Trophoblast cell (in vitro differentiated cells and primary cell): ENCODE data around the gene PTPRCAP.

Experiments
- DNase-seq, 2 donors: peaks; one replicate each; pipeline ENCODE4 v3.0.0-alpha.2; 2016
- H2AFZ ChIP-seq: 2 replicates; pipeline ENCODE4 v1.6.1; 2013; ENCODE audit warnings: low read length, moderate library complexity, mild to moderate bottlenecking; ENCODE audit not compliant: insufficient read depth, poor library complexity
- H2AK5ac ChIP-seq: 2 replicates; pipeline ENCODE4 v1.6.1; 2013; ENCODE audit warnings: mild to moderate bottlenecking, low read length
- H2BK120ac ChIP-seq: 2 replicates; pipeline ENCODE4 v1.6.1; 2013; ENCODE audit warnings: low read length, mild to moderate bottlenecking, moderate library complexity; ENCODE audit not compliant: insufficient read depth, poor library complexity
- H2BK12ac ChIP-seq: 2 replicates; pipeline ENCODE4 v1.6.1; 2013; ENCODE audit warnings: mild to moderate bottlenecking, low read length, moderate library complexity
- H2BK5ac ChIP-seq: 2 replicates; pipeline ENCODE4 v1.6.1; 2013; ENCODE audit warnings: low read length, low read depth, moderate library complexity, mild to moderate bottlenecking; ENCODE audit not compliant: poor library complexity
- H3K14ac ChIP-seq: 2 replicates; pipeline ENCODE4 v1.6.1; 2013; ENCODE audit warnings: mild to moderate bottlenecking, low read length
- H3K18ac ChIP-seq: 2 replicates; pipeline ENCODE4 v1.6.1; 2013; ENCODE audit warnings: mild to moderate bottlenecking, low read length
- H3K23ac ChIP-seq: 2 replicates; pipeline ENCODE4 v1.6.1; 2013; ENCODE audit warnings: low read length
- H3K27ac ChIP-seq: 2 replicates; pipeline ENCODE4 v1.5.1; 2013; ENCODE audit warnings: low read depth, mild to moderate bottlenecking, inconsistent platforms, low read length, moderate library complexity
- H3K27me3 ChIP-seq: 2 replicates; pipeline ENCODE4 v1.6.1; 2013; ENCODE audit warnings: inconsistent platforms, mild to moderate bottlenecking, low read length, moderate library complexity; ENCODE audit not compliant: insufficient read depth
- H3K36me3 ChIP-seq, 2 experiments: 1 replicate in 1 of 2; 2 replicates in 1 of 2; pipeline ENCODE4 v1.6.1; 2013; ENCODE audit warnings: low read length in 2 of 2, mild to moderate bottlenecking in 2 of 2, moderate library complexity in 1 of 2; ENCODE audit not compliant: insufficient read depth in 2 of 2, control insufficient read depth in 1 of 2
- H3K4ac ChIP-seq: 2 replicates; pipeline ENCODE4 v1.6.1; 2013; ENCODE audit warnings: low read depth, mild to moderate bottlenecking, low read length, moderate library complexity
- H3K4me1 ChIP-seq, 2 experiments: 1 replicate in 1 of 2; 2 replicates in 1 of 2; pipeline ENCODE4 v1.6.1; 2013; ENCODE audit warnings: low read length in 2 of 2, mild to moderate bottlenecking in 2 of 2, moderate library complexity in 1 of 2; ENCODE audit not compliant: insufficient read depth in 2 of 2, control insufficient read depth in 1 of 2
- H3K4me2 ChIP-seq: 2 replicates; pipeline ENCODE4 v1.6.1; 2013; ENCODE audit warnings: inconsistent platforms, mild to moderate bottlenecking, low read length, moderate library complexity
- H3K4me3 ChIP-seq: 2 replicates; pipeline ENCODE4 v1.5.1; 2013; ENCODE audit warnings: mild to moderate bottlenecking, low read depth, low read length, inconsistent platforms
- H3K79me1 ChIP-seq: one replicate; pipeline ENCODE4 v1.6.1; 2013; ENCODE audit warnings: low read length
- H3K79me2 ChIP-seq: 2 replicates; pipeline ENCODE4 v1.6.1; 2013; ENCODE audit warnings: low read length, mild to moderate bottlenecking; ENCODE audit not compliant: control insufficient read depth, insufficient read depth, poor library complexity
- H3K9ac ChIP-seq: 2 replicates; pipeline ENCODE4 v1.6.1; 2013; ENCODE audit warnings: mild to moderate bottlenecking, low read length
- H3K9me3 ChIP-seq: 2 replicates; pipeline ENCODE4 v1.6.1; 2013; ENCODE audit warnings: low read depth, mild to moderate bottlenecking, control low read depth, inconsistent platforms, low read length; ENCODE audit not compliant: insufficient read depth
- H4K12ac ChIP-seq: 2 replicates; pipeline ENCODE4 v1.6.1; 2013; ENCODE audit warnings: low read depth, mild to moderate bottlenecking, low read length, moderate library complexity
- H4K8ac ChIP-seq: 2 replicates; pipeline ENCODE4 v1.6.1; 2013; ENCODE audit warnings: low read depth, mild to moderate bottlenecking, low read length, moderate library complexity
- H4K91ac ChIP-seq: one replicate; pipeline ENCODE4 v1.6.1; 2013; ENCODE audit warnings: low read depth, mild to moderate bottlenecking, low read length, moderate library complexity
- WGBS: extraction: QIAGEN DNeasy Blood & Tissue Kit; methylation state at CpG from one replicate; pipeline ENCODE4 v1.1.7; 2013; ENCODE audit warnings: missing lambda C conversion rate; ENCODE audit not compliant: insufficient read length, insufficient coverage; ENCODE audit errors: extremely low coverage; 5-methylcytosine and 5-hydroxymethylcytosine counted together

The PTPRCAP gene

DNA sequence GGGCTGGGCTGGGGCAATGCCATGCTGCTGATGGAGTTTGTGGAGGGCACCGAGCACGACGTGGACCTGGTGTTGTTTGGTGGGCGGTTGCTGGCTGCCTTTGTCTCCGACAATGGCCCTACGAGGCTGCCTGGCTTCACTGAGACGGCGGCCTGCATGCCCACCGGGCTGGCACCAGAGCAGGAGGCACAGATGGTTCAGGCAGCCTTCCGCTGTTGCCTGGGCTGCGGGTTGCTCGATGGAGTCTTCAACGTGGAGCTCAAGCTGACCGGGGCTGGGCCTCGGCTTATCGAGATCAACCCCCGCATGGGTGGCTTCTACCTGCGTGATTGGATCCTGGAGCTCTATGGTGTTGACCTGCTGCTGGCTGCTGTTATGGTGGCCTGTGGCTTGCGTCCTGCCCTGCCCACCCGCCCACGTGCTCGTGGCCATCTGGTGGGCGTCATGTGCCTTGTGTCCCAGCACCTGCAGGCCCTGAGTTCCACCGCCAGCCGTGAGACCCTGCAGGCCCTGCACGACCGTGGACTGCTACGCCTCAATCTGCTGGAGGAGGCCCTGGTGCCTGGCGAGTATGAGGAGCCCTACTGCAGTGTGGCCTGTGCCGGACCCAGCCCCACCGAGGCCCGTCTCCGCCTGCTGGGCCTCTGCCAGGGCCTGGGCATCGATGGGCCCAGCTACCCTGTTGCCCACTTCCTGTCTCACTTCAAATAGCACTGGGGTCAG lies 13.4 kb downstream of the PTPRCAP start:
- Histone ChIP-seq H3K4me3 (no peak overlapping the region), H2AFZ (no peak overlapping the region), H4K91ac (no peak overlapping the region), H3K14ac (no peak overlapping the region), H4K8ac (no peak overlapping the region), H3K9me3 (peaks cover 2% of the 10 kb centered on the region), H3K27ac (no peak overlapping the region), H2BK120ac (no peak overlapping the region), H3K4me1 (peaks cover 12 to 16% of the 10 kb centered on the region in 2 experiments), H2BK12ac (no peak overlapping the region), H3K36me3 (no peaks in the 10 kb centered on the region), H3K4me2 (no peak overlapping the region), H4K12ac (no peak overlapping the region), H3K27me3 (no peaks in the 10 kb centered on the region), H3K18ac (no peak overlapping the region), H3K4ac (no peak overlapping the region), H3K9ac (no peak overlapping the region), H3K79me1 (peaks cover 10% of the 10 kb centered on the region), H3K79me2 (peaks cover 7% of the 10 kb centered on the region), H3K23ac (no peak overlapping the region), H2AK5ac (no peak overlapping the region), H2BK5ac (no peak overlapping the region)
- DNase-seq = no peak
- no CpG with 5 or more reads among the region's 34 CpGs for WGBS

DNA sequence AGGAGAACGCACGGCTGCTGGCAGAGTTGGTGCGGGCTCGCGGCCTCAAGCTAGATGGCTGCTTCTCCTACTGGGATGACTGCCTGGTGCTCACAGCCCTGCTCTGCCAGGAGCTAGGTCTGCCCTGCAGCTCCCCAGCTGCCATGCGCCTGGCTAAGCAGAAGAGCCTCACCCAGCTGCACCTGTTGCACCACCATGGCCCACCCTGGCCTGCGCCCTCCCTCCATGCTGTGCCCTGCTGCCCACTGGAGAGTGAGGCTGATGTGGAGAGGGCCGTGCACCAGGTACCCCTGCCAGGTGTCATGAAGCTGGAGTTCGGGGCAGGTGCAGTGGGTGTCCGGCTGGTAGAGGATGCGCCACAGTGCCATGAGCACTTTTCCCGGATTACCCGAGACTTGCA lies 14.0 kb downstream of the PTPRCAP start:
- no CpG with 5 or more reads among the region's 13 CpGs for WGBS
- H3K18ac ChIP-seq = no peak overlapping the region
- H4K91ac ChIP-seq = no peak overlapping the region
- no peak overlapping the region for H4K8ac ChIP-seq
- no peak overlapping the region for H3K27ac ChIP-seq
- H3K9me3 ChIP-seq = peaks cover 2% of the 10 kb centered on the region
- peaks cover 3% of the 10 kb centered on the region for H3K79me2 ChIP-seq
- no peaks in the 10 kb centered on the region for H3K36me3 ChIP-seq
- H3K4me1 ChIP-seq = peaks cover 12 to 15% of the 10 kb centered on the region in 2 experiments
- H3K9ac ChIP-seq = no peak overlapping the region
- H3K14ac ChIP-seq = no peak overlapping the region
- no peaks in the 10 kb centered on the region for H3K27me3 ChIP-seq
- H3K4me3 ChIP-seq = no peak overlapping the region
- no peak overlapping the region for H2BK120ac ChIP-seq
- no peak overlapping the region for H3K23ac ChIP-seq
- H4K12ac ChIP-seq = no peak overlapping the region
- H3K4me2 ChIP-seq = no peak overlapping the region
- H2BK12ac ChIP-seq = no peak overlapping the region
- H2BK5ac ChIP-seq = no peak overlapping the region
- DNase-seq = no peak
- no peak overlapping the region for H2AK5ac ChIP-seq
- H2AFZ ChIP-seq = no peak overlapping the region
- peaks cover 6% of the 10 kb centered on the region for H3K79me1 ChIP-seq
- no peak overlapping the region for H3K4ac ChIP-seq

- Histone ChIP-seq H3K4ac (no peak overlapping the region), H3K27ac (no peak overlapping the region), H3K9me3 (peaks cover 2% of the 10 kb centered on the region), H3K4me1 (peaks cover 12 to 15% of the 10 kb centered on the region in 2 experiments), H2BK120ac (no peak overlapping the region), H2BK12ac (no peak overlapping the region), H2BK5ac (no peak overlapping the region), H3K27me3 (no peaks in the 10 kb centered on the region), H4K12ac (no peak overlapping the region), H3K14ac (no peak overlapping the region), H3K36me3 (no peaks in the 10 kb centered on the region), H3K79me2 (peaks cover 2% of the 10 kb centered on the region), H3K23ac (no peak overlapping the region), H3K4me3 (no peak overlapping the region), H3K18ac (no peak overlapping the region), H4K91ac (no peak overlapping the region), H3K4me2 (no peak overlapping the region), H4K8ac (no peak overlapping the region), H3K9ac (no peak overlapping the region), H2AFZ (no peak overlapping the region), H3K79me1 (peaks cover 3% of the 10 kb centered on the region), H2AK5ac (no peak overlapping the region)
- WGBS = no CpG with 5 or more reads among the region's 6 CpGs
- DNase-seq = peak in 1 of 2 donors; percentile 41
Measured at GRCh38 chr11:67422891-67423290, 14.6 kb downstream of the PTPRCAP start.

DNA sequence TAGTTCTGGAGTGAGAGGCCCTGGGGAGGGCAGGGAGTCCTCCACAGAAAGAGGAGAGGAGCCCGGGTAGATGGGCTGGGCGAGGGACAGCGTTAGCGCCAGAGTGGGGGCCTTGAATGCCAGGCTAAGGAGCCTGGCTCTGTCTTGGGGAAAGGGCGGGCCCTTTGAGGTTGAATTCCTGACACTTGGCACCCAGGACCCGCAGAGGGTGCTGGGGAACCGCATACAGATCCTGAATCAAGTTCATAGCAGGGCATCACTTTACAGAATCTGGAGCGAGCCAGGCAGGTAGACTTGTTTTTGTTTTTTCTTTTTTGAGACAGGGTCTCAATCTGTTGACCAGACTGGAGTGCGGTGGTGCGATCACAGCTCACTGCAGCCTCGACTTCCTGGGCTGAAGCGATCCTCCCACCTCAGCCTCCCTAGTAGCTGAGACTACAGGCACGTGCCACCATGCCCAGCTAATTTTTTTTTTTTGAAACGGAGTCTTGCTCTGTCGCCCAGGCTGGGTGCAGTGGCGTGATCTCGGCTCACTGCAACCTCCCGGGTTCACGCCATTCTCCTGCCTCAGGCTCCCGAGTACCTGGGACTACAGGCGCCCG lies 16.0 kb downstream of the PTPRCAP start:
- Histone ChIP-seq H3K36me3 (no peaks in the 10 kb centered on the region), H2BK120ac (no peak overlapping the region), H3K23ac (no peak overlapping the region), H3K79me2 (peaks cover 2% of the 10 kb centered on the region), H2BK5ac (no peak overlapping the region), H3K18ac (peak overlapping the region; percentile 29), H3K4me3 (no peak overlapping the region), H3K4ac (no peak overlapping the region), H2AK5ac (no peak overlapping the region), H2AFZ (peak overlapping the region; percentile 57), H4K8ac (peak overlapping the region; percentile 91), H3K4me1 (peaks cover 12% of the 10 kb centered on the region in 2 experiments), H3K27ac (no peak overlapping the region), H2BK12ac (no peak overlapping the region), H4K12ac (peak overlapping the region; percentile 72), H3K79me1 (peaks cover 2% of the 10 kb centered on the region), H3K9me3 (peaks cover 2% of the 10 kb centered on the region), H3K27me3 (no peaks in the 10 kb centered on the region), H4K91ac (peak overlapping the region; percentile 13), H3K9ac (no peak overlapping the region), H3K14ac (no peak overlapping the region), H3K4me2 (peak overlapping the region; percentile 50)
- no peak for DNase-seq
- WGBS = no CpG with 5 or more reads among the region's 22 CpGs
